Effector CD4-positive, alpha-beta T cell (primary cell): Measurements from ENCODE around the gene LENG9.
"Not testable (repeated sequence)": the region's sequence is repeated elsewhere in the genome, so short reads cannot be mapped to it uniquely, and the experiment has no call there.

Experiments used
- DNase-seq: peaks from one replicate; pipeline ENCODE4 v3.0.0-alpha.2; 2020
- total RNA-seq: gene quantifications from one replicate; lab custom pipeline; 2026; lab: John Stamatoyannopoulos, UW

LENG9 gene
- total RNA-seq, result 12.9 reads per million, percentile 37 among the genes with 10 or more reads in this experiment

DNA sequence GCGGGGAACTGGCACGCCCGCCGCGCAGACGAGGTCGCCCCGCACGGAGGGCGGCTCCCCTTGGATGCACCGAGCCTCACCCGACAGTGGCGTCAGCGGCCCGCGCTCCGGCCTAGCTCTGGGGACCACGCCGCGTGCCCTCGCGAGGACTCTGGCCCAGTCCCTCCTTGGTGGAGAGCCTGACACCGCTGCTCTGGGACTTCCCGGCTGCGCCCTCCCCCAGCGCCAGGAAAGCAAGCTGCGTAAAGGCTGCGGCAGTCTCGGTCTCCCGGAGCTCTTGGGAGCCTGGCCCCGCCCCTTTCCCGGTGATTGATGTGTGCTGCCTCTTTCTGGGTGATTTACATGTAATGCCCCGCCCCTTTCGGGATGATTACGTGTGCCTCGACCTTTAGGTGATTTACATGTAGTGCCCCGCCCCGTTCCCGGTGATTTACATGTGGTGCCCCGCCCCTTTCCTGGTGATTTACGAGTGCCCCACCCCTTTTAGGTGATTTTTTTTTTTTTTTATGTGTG lies at the start of gene LENG9:
LENG9 (minus strand) TSS at position 248 of the 513 bp plus-strand sequence. CDS start 252 bp downstream, outside the sequence.
- peak; percentile 89 for DNase-seq

DNA sequence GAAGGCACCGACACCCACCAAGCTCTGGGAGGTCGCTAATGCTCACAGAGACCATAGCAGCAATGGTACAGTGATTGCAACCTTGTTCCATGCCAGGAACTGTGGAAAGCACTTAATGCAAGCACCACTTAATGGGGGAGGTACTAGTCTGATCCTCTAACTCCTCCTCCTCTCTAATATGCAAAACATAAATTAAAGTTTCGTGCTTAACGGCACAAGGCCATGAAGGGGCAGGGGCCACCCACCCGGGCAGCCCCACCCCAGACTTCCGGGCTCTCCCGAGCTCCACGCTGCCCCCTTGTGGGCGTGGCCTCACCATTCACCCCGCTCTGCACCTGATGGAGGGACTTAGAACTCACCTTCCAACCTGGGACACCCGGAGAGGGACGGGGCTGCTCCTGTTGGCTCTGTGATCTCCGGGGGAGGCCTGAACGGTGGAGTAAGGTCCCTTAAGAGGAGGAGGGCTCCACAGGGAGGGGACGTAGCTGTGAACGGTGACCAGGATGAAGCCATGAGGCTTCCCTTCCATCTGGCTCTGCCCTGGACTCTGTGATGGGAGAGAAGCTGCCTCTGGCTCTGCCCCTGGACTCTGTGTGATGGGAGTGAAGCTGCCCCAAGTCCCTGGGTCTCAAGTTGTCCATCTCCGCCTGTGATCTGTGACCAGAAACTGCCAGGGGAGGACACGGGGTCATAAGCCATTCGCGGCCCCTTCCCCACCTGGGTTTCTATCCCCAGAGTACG lies 45.8 kb upstream of the LENG9 start:
- not testable (repeated sequence) for DNase-seq

DNA sequence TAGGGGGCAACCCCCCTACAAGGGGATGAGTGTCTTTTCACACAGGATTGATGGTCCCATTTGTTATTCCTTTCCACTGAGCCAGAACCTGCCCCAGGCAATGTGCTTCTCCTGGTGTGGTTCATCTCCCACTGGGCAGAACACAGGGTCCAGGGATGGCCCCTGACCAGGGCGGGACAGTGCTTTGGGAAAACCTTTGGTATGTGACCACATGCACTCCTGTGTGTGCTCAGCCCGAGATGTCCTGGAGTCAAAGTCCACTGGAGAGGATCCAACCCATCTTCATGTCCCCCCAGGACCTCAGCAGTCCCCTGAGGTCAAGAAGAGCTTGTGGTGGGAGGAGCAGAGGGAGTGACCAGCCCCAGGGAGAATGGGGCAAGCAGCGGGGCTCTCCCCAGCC lies 44.9 kb upstream of the LENG9 start:
- DNase-seq, result not testable (repeated sequence)

DNA sequence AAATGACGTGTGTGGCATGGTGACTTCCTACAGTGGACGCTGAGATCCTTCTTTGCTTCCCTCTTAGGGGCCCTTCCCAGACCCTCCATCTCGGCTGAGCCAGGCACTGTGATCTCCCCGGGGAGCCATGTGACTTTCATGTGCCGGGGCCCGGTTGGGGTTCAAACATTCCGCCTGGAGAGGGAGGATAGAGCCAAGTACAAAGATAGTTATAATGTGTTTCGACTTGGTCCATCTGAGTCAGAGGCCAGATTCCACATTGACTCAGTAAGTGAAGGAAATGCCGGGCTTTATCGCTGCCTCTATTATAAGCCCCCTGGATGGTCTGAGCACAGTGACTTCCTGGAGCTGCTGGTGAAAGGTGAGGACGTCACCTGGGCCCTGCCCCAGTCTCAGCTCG lies 44.2 kb upstream of the LENG9 start:
- no peak for DNase-seq

DNA sequence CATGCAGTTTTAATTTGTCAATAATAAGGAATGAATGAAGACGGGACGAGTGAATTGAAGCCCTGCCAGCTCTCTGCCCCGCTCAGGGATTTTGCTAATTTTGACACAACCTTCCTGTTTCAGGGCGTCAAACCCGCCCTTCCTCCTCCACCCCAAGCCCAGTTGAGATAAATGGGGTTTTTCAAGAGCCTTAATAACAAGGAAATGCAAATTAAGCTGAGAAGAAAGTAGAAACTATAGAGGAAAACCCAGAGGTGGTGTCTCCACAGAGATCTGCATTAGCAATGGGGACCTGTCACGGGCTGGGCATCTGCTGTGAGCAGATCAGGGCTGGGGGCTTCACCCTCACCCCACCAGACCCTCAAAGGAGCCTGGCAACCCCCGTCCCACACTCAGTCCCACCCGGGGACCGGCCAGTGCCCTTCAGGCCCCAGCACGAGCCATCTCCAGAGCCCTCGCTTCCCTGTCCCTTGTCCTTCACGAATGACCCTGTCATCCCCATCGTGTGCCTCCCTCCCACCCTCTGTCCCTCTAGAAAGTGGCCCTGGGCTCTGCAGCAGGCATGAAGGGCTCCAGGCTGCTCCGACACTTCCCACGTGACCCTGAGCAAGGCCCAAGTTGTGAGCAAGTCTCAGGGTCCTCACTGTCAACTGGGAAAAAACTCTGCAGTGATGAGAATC lies 43.6 kb upstream of the LENG9 start:
- DNase-seq, result not testable (repeated sequence)

DNA sequence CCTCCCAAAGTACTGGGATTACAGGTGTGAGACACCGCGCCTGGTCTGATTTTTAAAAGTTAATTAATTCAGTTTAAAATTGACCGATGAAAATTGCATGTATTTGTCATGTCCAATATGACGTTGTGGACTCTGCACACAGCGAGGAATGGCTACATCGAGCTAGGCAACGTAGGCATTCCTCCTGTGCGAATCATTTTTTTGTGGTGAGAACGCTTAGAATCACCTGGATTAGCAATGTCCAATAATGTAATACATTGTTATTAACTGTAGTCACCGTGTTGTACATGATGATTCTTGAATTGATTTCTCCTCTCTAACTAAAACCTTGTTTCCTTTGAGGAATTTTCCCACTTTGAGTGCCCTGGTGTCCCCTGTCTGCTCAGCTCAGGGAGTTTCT lies 42.5 kb upstream of the LENG9 start:
- no peak for DNase-seq

DNA sequence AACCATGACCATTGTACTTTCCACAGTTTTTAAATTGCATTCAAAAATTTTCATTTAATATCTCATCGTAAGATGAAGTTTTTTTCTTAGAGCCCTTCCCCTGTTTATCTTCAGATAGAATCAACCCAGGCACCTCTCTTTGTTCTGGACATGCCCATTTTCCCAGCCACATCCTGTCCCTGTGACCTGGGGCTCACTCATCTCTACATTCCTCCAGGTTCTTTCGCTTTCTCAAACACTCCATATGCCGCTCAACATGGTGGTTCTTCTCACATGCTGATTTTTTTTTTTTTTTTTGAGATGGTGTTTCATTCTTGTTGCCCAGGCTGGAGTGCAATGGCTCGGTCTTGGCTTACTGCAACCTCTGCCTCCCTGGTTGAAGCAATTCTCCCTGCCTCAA lies 42.0 kb upstream of the LENG9 start:
- DNase-seq, result not testable (repeated sequence)

DNA sequence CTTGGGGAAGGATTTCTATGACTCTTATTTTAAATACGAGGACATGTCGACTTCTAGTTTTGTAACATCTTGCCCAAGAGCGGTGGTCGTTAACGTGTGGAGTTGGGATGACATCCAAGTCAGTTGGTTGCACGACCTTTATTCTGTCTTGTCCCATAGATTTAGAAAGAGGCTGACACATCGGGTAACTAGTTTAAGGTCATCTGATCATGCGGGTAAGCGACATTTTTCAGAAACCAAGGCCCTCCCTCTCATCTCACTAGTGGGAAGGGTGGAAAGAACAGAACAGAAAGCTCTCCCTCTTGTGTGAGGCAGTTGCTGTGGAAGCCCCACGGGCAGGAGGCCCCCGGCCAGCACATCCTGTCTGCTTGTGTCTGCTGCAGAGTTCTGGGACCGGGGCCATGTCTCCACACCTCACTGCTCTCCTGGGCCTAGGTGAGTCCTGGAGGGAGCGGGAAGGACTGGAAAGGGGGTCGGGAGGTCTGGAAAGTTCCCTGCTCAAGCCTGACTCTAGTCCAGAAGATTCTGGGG lies 39.0 kb upstream of the LENG9 start, which contains the start of gene LAIR2:
LAIR2 (plus strand) TSS at position 314 of the 531 bp plus-strand sequence; CDS start at position 402, 88 bp downstream.
- no peak for DNase-seq

DNA sequence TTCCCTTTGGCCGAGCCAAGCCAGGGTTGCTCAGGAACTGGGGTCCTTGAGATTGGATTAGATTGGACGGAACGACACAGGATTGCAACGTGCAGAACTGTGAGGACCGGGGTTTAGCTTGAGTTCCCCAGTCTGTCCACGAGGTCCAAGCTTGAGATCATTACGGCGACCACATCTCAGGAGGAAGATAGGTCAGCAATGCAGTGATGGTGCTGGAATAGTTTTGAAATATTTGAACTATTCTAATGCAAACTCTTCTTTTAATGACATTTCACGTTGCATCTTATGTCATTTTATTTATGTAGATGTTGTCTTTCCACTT lies 34.8 kb upstream of the LENG9 start:
- not testable (repeated sequence) for DNase-seq

DNA sequence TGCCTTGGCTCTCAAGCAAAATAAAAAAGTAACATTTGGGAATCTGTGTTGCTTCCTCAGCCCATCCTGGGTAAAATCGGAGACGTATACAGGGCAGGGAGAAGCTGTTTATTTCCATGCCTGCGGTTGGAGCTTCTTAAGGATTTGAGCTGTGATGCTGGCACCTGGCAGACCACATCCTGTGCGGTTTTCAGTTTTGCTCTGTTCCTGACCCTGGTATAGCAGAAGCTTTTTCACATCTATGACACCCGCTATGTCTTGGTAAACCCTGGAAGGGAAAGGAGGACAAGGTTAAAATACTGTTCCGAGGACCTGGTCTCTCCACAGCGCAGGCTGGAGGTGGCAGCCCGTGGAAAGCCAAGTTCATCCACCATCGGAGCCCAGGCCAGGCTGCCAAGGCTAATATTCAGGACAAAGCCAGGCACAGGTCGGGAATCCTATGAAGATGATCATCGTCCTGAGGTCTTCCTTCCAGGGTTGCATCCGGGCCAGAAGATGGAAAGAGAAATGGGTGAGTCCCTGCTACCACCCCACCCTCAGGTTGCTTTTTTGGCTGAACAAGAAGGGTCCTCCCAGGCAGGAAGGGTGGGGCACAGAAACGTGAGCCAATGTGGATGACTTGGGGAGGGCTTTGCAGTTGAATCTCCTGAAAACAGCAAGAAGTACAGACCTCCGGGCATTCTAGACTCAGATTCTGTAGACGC lies 34.3 kb upstream of the LENG9 start:
- DNase-seq, result not testable (repeated sequence)

DNA sequence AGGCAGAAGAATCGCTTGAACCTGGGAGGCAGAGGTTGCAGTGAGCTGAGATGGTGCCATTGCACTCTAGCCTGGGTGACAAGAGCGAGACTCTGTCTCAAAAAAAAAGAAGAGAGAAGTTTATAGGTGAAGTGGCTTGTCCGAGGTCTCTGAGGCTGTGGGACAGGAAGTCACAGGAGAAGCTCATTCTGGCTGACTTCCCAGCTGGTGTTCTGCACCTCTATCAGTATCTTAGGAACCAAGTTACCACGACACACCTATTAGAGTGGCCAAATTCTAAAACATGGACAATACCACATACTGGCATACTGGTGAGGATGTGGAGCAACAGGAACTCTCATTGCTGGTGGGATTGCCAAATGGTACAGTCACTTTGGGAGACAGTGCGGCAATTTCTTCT lies 31.7 kb upstream of the LENG9 start:
- not testable (repeated sequence) for DNase-seq

DNA sequence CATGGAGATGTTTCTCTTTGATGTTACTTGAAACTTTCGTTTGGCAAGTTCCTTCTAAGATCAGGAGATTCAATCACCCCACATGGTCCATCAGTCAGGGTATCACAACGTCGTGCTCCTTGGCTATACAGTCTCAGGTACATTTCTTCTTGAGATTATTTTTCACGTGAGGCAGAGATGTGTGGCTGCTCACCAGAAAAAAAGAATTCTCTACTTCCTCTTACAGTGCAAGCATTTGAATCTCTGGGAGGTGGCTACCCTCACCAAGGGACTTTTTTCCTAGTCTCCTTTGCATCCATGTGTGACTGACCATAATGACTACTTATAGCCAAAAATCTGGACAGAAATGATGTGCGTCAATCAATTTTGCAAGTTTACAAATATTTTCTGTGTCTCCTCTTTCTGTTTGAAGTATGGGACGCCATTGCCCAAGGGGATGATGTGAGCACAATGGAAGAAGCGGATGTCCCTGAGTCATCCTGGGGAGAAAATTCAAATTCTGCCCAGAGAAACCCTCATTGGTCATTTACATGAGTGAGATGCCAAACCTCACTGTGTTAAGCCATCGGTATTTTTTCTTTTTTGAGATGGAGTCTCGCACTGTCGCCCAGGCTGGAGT lies 30.5 kb upstream of the LENG9 start:
- DNase-seq, result no peak

DNA sequence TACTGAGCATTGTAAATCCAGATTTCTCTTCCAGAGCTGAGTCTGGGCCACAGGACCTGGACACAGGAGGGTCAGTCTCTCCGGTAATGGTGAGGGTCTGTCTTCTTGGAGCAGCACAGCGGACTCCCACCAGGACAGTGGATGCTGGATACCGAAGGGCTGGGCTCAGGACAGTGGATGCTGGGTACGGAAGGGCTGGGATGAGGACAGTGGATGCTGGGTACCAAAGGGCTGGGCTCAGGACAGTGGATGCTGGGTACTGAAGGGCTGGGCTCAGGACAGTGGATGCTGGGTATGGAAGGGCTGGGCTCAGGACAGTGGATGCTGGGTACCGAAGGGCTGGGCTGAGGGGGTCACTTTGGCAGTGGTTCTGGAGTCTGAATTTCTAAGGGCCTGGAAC lies 29.5 kb upstream of the LENG9 start:
- DNase-seq, result not testable (repeated sequence)

DNA sequence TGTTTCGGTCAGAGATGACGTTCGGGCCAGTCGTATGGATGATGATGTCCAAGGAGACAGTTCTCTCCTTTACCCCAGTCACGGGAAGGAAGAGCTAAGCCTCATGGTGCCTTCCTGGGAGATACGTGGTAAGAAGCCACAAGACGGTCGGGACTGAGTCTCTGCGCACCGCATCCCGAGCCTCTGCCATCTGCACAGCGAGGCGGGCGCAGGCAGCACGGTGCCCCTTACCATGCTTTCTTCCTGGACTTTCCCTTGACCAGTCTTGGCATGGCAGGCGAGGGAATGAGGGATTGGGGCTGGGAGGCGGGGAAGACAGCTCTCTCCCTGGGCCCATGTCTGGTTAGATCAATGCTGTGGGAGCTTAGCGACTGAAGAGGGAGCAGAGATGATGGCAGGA lies 29.0 kb upstream of the LENG9 start:
- DNase-seq, result no peak

DNA sequence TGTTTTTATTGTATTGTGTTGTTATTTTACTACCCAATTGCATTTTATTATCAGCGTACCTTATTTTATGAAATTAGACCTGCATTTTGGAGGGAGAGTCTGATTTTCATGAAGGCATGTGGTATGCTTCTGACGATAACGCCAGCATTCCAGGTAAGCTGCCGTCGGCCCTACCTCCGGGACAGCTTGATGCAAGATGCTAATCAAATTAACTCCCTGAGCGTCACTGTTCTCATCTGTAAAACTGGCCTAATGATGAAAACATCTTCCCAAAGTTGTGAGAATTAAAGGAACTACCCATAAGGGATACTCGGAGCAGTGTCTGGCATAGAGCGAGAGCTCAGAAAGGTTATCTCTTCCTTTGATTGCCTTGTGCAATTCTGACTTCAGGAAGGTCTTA lies 26.2 kb upstream of the LENG9 start:
- no peak for DNase-seq

DNA sequence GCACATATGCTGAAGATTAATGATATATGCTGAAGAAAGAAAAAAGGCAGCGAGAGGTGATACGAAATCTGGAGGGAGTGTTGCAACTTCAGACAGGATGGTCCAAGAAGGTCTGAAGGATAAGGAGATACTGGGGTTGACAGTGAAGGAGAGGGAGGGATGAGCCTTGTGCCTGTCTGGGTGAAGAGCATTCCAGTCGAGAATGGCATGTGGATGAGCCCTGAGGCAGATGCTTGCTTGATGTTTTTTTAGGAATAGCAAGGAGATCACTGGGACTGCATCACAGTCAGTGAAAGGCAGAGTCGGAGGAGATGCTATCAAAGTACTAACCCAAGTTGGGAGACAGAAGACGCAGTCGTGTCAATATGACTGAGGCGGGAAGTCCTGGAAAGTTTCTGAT lies 25.8 kb upstream of the LENG9 start:
- no peak for DNase-seq

DNA sequence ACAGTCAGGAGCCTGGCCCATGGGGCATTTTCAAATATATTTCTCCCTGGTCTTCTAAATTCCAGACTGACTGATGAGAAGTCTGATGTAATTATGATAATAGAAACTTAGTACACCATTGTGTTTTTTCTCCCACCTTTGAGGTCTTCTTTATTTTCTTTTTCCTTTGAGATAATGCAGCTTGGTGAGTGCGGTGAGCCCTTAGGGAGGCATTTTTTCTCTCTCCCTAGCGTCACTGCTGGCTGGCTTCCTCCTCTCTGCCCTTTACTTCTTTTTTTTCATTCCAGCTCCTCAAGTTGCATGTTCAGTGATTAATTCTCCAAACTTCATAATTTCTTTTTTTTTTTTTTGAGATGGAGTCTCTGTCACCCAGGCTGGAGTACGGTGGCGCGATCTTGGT lies 22.3 kb upstream of the LENG9 start:
- no peak for DNase-seq

DNA sequence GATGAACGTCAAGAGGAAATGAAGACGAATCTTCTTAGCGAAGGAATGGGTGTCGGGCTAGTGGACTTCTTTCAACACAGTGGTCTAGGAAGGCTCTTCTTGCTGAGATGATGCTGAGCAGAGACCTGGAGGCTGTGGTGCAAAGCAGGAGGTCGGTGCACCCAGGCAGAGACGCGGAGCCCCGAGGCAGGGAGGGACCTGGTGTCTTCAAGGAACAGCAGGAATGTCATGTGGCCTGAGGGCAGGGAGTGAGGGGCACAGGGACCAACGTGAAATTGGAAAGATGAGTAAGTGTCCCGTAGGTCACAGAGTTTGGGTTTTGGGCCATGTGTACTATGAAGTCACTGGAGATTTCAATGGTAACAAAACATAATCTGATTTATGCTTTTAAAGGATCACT lies 20.9 kb upstream of the LENG9 start:
- DNase-seq, result no peak

DNA sequence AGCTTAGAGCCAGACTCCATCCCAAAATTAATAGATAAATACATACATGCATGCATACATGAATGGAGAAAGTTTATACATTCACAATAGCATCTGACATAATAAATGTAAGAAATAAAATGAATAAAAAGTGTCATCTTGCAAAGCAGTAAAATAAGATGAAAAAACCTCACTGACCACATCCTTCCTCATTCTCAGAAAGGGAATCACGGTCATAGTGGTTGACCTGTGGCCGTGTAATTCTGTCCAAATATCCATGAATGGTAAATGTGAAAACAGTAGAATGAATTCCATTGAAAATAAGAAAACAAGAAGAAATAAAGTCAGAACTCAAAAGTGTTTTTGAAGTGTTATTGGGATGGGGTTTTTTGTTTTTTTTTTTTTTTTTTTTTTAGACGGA lies 19.3 kb upstream of the LENG9 start:
- DNase-seq, result no peak

DNA sequence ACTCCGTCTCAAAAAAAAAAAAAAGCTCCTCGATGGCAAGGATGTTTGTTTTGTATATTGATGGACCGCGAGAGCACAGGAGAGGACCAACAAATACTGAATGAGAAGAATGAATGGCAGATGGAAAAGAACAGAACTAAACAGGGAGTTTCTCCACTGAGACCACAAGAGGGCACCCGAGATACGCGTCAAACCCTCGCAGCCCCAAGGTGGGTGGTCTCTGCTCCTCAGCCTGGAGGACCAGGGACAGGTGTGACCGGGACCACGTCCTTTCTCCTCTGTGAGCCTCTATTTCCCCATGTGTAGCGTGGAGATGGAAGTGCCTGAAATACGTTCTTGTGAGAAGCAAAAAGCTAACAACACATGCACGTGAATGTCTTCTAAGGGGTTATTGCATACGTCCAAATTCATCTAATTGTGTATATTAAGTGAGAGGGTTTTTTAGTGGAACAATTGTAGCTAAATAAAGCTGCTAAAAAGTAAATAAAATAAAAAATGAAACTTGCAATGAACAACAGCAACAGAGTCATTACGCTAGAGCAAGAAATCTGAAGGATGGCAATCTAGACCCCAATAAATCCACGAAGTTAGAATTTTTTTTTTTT lies 17.9 kb upstream of the LENG9 start:
- peak; percentile 35 for DNase-seq

DNA sequence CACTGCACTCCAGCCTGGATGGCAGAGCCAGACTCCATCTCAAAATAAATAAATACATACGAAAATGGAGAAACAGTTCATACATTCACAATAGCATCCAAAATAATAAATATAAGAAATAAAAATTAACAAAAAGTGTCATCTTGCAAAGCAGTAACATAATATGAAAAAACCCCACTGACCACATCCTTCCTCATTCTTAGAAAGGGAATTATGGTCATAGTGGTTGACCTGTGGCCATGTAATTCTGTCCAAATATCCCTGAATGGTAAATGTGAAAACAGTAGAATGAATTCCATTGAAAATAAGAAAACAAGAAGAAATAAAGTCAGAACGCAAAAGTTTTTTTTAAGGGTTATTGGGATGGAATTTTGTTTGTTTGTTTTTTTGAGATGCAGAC lies 16.5 kb upstream of the LENG9 start:
- no peak for DNase-seq

DNA sequence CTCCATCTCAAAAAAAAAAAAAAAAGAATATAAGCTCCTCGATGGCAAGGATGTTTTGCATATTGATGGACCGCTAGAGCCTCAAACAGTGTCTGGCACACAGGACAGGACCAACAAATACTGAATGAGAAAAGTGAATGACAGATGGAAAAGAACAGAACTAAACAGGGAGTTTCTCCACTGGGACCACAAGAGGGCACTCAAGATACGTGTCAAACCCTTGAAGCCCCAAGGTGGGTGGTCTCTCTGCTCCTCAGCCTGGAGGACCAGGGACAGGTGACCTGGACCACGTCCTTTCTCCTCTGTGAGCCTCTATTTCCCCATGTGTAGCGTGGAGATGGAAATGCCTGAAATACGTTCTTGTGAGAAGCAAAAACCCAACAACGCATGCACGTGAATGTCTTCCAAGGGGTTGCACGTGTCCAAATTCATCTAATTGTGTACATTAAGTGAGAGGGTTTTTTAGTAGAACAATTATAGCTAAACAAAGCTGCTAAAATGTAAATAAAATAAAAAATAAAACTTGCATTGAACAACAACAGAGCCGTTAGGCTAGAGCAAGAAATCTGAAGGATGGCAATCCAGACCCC lies 15.2 kb upstream of the LENG9 start:
- DNase-seq, result no peak
